Psoas muscle (tissue), 8 donors: ENCODE measurements around the gene KAT14. TPM values are rescaled to one million over a fixed set of nuclear protein-coding genes. Genes with fewer than 3 reads are reported as not detected.

Source experiments
- ATAC-seq, 4 donors: fragments of 200-7000 bp; cut with Tn5 transposase; one replicate each; pipeline ENCODE4 v1.9.1; 2020; ENCODE audit warnings: moderate library complexity in 3 of 4, mild to moderate bottlenecking in 2 of 4
- DNase-seq, 2 donors: peaks; one replicate each; pipeline ENCODE4 v3.0.0-alpha.2; 2020
- H3K27ac ChIP-seq: fragments of 200-600 bp; one replicate; pipeline ENCODE4 v1.8.0; 2022
- H3K27me3 ChIP-seq, 3 donors: fragments of 200-600 bp in 1 of 3; one replicate each; pipeline versions ENCODE4 v1.6.1 to v1.8.0; 2013 to 2022; ENCODE audit warnings: low read length in 2 of 3, mild to moderate bottlenecking in 2 of 3, moderate library complexity in 1 of 3; ENCODE audit not compliant: insufficient read depth in 3 of 3
- H3K36me3 ChIP-seq, 2 donors: fragments of 200-600 bp in 1 of 2; one replicate each; pipeline versions ENCODE4 v1.6.1 to v1.8.0; 2013 to 2022; ENCODE audit warnings: low read depth in 1 of 2, mild to moderate bottlenecking in 1 of 2, moderate library complexity in 1 of 2; ENCODE audit not compliant: insufficient read depth in 1 of 2
- H3K4me1 ChIP-seq: fragments of 200-600 bp; one replicate; pipeline ENCODE4 v1.8.0; 2022
- H3K4me3 ChIP-seq: fragments of 200-600 bp; one replicate; pipeline ENCODE4 v1.8.0; 2022; ENCODE audit warnings: mild to moderate bottlenecking
- H3K9me3 ChIP-seq: fragments of 200-600 bp; one replicate; pipeline ENCODE4 v1.8.0; 2022
- WGBS, 3 donors: extraction: QIAGEN DNeasy Blood & Tissue Kit; methylation state at CpG; one replicate each; pipeline versions ENCODE4 v1.1.6 to v1.1.7; 2013; 5-methylcytosine and 5-hydroxymethylcytosine counted together
- intact Hi-C, 2 donors: fragments of 100-400 bp; cut with DNase I; formaldehyde crosslinking; loops; one replicate each; pipeline versions ENCODE4 v1.11.0 to v1.14.2; 2022
- polyA plus RNA-seq, 3 donors: library from polyadenylated mRNA; stranded (reverse); fragments of 200-250 nt; gene quantifications; one replicate each; pipeline ENCODE4 v1.2.3, GENCODE V29; 2013
- total RNA-seq, 4 donors: library from RNA; stranded (reverse); fragmentation: NEBNext Ultra II Directional in 2 of 4; extraction: Animal tissue kit (Norgen Biotek cat#: 25700) in 2 of 4; gene quantifications; one replicate each; pipeline versions ENCODE4 v1.2.1 to v1.2.4, GENCODE V29; 2021 to 2023
- TF ChIP-seq, protein P1 (sequence below): fragments of 200-600 bp; IDR thresholded peaks from one replicate; pipeline ENCODE4 v1.8.0; 2022; ENCODE audit warnings: antibody characterized with exemption
- donor health status: healthy with polysubstance abuse.
- donor health status: DM: no; HTN: no; CAD: no; lungs with moderate emphysema.
- donor health status: Bipolar disorder and iron deficiency.
- donor health status: healthy.
- donor health status: DM: yes; HTN: yes; CAD: no.
- donor health status: DM: no; HTN: no; CAD: no.
- donor health status: DM: no; HTN: no; CAD: no.
- donor health status: DM: yes; HTN: yes; CAD: no.

KAT14 gene
- total and polyA plus RNA-seq, 7 donors = 7.6 to 29.8 (median 18.6) TPM

DNA sequence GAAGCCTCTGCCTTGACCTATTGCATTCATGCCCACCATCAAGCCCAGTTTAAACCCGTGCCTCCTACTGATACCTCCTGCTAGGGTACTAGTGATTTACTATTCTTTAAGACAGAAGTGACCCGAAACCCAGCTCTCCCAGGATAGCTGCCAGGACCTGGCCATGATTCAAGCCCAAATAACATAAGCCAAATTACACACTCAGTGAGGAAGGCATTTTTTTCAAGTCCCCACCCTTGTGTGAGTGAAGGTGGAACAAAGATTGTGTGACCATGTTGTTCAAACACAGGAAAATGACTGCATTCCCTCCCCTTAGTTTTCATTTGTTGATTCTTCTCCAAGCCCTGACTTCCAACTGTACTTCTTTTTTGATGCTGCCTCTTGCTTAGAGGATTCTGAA is 3.7 kb upstream of the KAT14 start:
- Histone ChIP-seq H3K27ac (no peak overlapping the region), H3K27me3 (no peaks in the 10 kb centered on the region), H3K9me3 (no peaks in the 10 kb centered on the region), H3K4me1 (peaks cover 9% of the 10 kb centered on the region), H3K36me3 (no peaks in the 10 kb centered on the region), H3K4me3 (no peak overlapping the region)
- DNase-seq (no peak), ATAC-seq (no peak)
- intact Hi-C loops = no loop called here
- 38 to 42% (median 38%) methylated on average over 2 of the region's 2 CpGs for WGBS, 3 donors
- TF ChIP-seq, protein P1, sequence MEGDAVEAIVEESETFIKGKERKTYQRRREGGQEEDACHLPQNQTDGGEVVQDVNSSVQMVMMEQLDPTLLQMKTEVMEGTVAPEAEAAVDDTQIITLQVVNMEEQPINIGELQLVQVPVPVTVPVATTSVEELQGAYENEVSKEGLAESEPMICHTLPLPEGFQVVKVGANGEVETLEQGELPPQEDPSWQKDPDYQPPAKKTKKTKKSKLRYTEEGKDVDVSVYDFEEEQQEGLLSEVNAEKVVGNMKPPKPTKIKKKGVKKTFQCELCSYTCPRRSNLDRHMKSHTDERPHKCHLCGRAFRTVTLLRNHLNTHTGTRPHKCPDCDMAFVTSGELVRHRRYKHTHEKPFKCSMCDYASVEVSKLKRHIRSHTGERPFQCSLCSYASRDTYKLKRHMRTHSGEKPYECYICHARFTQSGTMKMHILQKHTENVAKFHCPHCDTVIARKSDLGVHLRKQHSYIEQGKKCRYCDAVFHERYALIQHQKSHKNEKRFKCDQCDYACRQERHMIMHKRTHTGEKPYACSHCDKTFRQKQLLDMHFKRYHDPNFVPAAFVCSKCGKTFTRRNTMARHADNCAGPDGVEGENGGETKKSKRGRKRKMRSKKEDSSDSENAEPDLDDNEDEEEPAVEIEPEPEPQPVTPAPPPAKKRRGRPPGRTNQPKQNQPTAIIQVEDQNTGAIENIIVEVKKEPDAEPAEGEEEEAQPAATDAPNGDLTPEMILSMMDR = no peak

DNA sequence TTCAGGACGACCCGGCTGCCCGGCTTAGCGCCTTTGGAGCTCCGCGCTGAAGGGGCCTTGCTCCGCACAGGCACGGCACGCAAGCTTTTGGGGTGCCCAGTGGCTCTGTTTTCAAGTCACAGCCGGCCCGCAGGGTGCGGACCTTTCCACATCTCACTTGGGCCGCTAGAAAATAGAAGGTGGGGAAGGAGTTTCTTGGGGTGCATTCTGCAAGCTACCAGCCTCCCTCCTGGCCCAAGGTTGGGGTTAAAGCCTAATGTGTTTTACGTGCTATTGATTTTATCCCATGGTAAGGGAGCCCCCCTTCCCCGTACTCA is 561 bp downstream of the KAT14 start:
- ATAC-seq (peak; percentile 51 to 61 (median 56)), DNase-seq (no peak)
- no peaks in the 10 kb centered on the region for H3K27me3 ChIP-seq
- intact Hi-C loops = loop anchor here in 1 of 2 donors (5.0 kb wide), 1 partner anchor 139 kb away; no protein-coding TSS in a partner anchor
- H3K36me3 ChIP-seq = peaks cover 0 to 13% of the 10 kb centered on the region in 2 donors
- 0 to 1% (median 1%) methylated on average over 14 to 15 of the region's 15 CpGs for WGBS, 3 donors
- TF ChIP-seq, protein P1 = no peak
- H3K4me3 ChIP-seq = peak overlapping the region; percentile 75
- H3K27ac ChIP-seq = peak overlapping the region; percentile 96
- no peaks in the 10 kb centered on the region for H3K9me3 ChIP-seq
- H3K4me1 ChIP-seq = peaks cover 13% of the 10 kb centered on the region

DNA sequence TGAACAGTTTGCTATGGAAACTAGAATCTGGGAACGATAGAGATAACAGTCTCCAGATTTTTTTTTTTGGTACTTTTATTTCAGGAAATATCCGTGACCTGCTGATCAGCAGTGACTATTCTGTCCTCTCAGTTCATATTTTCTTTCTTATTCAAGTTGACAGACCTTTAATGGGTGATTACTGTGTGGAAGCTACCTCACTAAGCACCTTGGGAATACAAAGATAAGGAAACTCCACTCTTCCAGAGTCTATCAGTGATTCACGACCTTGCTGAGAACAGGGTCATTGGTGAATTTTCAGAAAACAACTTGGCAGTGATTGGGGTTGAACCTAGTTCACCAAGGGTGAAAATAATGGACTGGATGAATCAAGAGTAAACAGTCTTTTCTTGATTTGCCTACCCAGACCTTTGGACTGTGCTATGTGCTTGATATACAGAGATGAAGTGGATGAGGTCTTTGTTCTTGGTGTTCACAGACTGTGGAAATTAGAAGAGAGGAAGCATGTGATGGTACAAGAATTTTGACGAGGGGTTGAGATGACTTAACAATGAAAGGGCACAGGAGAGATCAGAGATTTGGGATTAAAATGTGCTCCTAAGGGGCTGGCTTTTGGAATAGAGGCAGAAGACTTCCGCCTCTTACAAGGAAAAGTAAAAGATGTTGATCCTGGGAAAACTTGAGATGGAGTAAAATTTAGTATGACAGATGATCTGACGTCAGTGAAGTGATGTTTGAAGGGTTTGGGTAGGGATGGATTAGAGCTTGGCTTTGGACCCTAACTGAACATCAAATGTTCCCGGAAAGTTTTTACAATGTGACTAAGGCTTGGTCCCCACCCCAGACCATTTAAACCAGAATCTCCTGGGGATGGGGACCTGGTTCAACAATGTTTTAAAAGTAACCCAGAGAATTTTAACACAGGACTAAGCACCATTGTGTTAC is 1.2 kb downstream of the KAT14 start:
- Histone ChIP-seq H3K9me3 (no peaks in the 10 kb centered on the region), H3K27me3 (no peaks in the 10 kb centered on the region), H3K36me3 (peaks cover 0 to 17% of the 10 kb centered on the region in 2 donors), H3K4me1 (peaks cover 13% of the 10 kb centered on the region), H3K4me3 (peak overlapping the region; percentile 75), H3K27ac (peak overlapping the region; percentile 96)
- ATAC-seq (no peak), DNase-seq (no peak)
- WGBS, 3 donors = 18 to 25% (median 20%) methylated on average over 7 of the region's 7 CpGs
- TF ChIP-seq, protein P1 = no peak
- intact Hi-C loops = loop anchor here in 1 of 2 donors (5.0 kb wide), 1 partner anchor 138 kb away; no protein-coding TSS in a partner anchor

DNA sequence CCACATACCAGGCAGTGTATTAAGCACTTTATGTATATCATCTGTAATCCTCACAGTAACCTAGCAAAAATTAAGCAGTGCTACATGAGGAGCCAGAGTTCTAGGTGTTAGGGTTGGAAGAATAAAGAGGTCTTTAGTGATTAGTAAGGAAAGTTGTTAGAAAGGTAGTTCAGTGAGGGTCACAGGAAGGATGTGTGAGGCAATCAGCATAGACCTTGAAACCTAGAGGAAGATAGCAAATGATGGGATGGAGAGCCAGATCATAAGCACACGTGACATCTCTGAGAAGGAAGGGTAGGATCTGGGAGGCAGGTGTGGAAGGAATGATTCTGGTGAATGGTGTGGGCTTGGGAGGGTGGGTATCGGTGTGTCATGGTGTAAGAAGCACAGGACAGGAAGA is 2.2 kb downstream of the KAT14 start:
- DNase-seq (no peak), ATAC-seq (no peak)
- Histone ChIP-seq H3K9me3 (no peaks in the 10 kb centered on the region), H3K36me3 (peaks cover 0 to 26% of the 10 kb centered on the region in 2 donors), H3K4me1 (peaks cover 13% of the 10 kb centered on the region), H3K27me3 (no peaks in the 10 kb centered on the region), H3K4me3 (no peak overlapping the region), H3K27ac (no peak overlapping the region)
- intact Hi-C loops = loop anchor here in 1 of 2 donors (5.0 kb wide), 1 partner anchor 137 kb away; no protein-coding TSS in a partner anchor
- 79 to 90% (median 82%) methylated on average over 2 of the region's 2 CpGs for WGBS, 3 donors
- TF ChIP-seq, protein P1 = no peak
